Jurkat, Clone E6-1 (cell line): ENCODE measurements around the gene RCSD1.

Source experiments
- DNase-seq: peaks from one replicate; pipeline ENCODE4 v3.0.0-alpha.2; 2011; ENCODE audit warnings: low read depth, low spot score
- H3K4me3 ChIP-seq: 2 replicates; pipeline ENCODE4 v1.5.1; 2011; ENCODE audit warnings: mild to moderate bottlenecking, low read length, control low read depth, moderate library complexity

RCSD1 gene

DNA sequence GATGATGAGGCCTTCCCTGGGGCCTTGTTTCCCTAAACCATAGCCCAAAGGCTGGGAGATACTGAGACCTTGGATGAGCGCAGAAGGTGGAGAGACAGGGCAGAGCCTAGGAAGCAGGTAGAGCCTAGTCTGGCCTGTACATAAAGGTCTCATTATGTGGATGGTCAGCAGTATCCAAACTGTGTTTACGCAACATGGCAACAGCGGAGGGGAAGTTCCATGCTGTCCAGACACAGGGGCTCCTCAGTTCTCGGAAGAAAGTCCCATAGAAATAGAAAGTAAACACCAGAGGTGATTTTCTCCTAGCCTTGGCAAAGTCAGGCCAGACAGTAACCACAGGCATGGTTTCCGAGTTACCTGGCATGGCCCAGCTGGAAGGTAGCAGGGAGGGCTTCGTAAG is 49.7 kb downstream of the RCSD1 start:
- no peak overlapping the region for H3K4me3 ChIP-seq
- no peak for DNase-seq

DNA sequence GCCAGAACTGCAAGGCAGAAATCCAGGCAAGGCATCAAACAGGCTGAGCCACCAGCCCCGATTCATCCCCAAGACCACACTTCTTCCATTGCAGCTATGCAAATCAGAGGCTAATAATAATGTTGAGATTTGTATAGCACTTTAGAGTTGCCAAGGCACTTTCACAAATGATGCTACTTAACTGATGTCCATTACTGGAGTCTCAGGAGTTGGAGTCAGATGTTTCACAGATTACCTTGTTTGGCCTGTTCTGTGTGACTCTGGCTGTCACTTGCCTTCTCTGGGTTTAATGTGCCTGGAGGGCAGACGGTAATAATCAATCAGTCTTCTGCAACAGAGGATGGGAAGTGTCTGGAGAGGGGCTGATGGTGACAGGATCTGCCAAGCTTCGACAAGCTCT is 51.0 kb downstream of the RCSD1 start:
- no peak for DNase-seq
- no peak overlapping the region for H3K4me3 ChIP-seq

DNA sequence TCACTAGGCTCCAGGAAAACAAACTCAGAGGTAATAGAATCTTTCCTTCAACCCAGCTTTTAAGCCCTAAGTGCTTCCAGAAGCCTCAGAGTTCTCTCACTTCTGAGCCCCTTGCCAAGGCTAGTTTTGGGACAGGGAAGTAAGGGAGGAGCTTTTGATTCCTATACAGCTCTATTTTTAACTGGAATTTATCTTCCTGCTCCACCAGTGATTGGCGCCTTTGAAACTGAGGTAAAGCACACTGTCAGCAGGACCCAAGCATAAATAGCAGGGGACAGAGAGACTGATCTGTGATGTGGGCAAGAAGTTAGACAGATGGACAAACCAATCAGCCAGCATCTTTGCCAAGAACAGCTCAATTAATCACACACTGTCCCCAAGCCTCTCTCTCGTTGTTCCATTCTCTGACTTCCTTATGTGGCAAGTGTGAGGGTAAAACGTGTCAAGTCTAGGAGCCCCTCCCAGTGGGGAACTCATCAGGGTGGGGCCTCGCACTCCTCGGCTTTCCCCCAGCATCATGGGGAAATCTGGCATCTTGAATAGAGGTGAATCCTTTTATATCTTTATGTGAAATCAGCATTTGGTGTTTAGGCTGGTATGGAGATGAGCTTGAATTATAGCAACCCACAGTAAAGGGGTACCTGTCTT is 51.5 kb downstream of the RCSD1 start:
- H3K4me3 ChIP-seq = no peak overlapping the region
- no peak for DNase-seq

- no peak for DNase-seq
Measured at GRCh38 chr1:167683226-167683625, 53.2 kb downstream of the RCSD1 start.

DNA sequence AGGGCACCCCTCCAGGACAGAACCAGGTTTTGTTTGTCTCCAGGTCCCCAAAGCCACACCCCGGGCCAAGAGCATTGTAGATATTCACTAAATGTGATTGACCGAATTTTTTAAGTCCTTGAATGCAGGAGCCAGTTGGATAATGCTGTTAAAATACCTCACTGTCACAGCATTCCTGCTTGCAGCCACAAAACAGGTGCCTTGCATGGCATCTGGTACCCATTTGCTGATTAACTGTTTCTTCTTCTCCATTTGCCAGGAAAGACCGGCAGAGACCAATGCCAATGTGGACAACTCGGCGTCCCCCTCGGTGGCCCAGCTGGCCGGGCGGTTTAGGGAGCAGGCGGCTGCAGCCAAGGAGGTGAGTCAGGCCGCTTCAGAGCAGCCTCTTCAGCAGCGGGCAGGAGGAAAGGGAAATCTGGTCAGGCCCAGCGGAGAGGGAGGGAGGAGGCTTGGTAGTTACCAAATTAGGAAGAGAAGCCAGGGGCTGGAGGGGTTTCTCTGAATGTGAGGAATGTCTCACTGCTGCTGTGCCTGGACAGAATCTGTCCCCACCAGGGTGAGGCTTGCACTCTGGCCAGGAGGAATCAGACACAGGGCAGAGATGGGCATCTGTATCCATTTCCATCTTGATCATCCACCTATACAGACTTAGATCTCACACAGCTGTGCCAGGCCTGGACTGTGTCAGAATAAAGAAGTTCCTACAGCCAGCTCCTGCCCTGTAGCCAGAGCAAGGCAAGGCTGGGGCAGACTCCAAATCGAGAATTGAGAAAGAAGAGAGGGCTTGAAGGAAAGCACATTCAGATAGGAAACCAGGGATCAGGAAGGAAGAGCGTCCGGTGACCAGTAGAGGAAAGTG is 53.8 kb downstream of the RCSD1 start:
- DNase-seq = no peak
- H3K4me3 ChIP-seq = no peak overlapping the region

More at GRCh38 chr1:167683226-167683625, 53.2 kb downstream of the RCSD1 start:
- H3K4me3 ChIP-seq = no peak overlapping the region

- no peak for DNase-seq
- H3K4me3 ChIP-seq = no peak overlapping the region
Measured at GRCh38 chr1:167685844-167686243, 55.8 kb downstream of the RCSD1 start.

GRCh38 chr1:167687919-167688519 is 58.0 kb downstream of the RCSD1 start:
- H3K4me3 ChIP-seq = no peak overlapping the region
- DNase-seq = peak; percentile 83

DNA sequence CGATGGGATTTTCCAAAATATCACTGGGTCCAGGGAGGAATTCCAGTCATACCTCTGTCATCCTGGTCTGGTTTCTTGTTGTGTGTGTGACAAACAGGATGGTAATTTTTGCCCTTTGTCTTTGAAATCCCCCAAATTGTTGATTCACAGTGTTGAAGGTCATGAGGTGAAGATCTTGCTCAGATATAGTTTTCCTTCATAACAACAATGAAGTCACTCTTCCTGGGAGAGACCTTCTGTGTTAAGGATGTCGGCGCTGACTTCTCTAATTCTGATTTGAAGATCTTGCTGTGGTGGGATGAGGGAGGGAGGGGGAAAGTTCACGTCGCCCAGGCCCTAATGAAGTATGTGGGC is 59.5 kb downstream of the RCSD1 start:
- H3K4me3 ChIP-seq = no peak overlapping the region
- DNase-seq = no peak

DNA sequence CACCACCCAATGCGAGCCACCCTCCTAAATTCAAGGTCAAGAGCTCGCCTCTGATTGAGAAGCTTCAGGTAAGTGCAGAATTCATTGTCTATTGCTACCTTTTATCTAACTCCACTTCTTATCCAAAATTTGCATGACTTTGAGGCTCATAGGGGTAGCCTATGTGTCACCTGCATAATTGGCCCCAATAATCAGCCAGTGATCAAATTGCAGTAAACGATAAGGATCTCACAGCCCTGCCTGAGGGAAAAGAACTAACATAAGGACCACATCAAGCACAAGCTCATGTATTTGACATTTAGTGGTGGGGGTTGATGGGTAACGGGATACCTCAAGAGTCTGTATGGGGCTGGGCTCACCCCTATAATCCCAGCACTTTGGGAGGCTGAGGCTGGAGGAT is 60.0 kb downstream of the RCSD1 start:
- no peak overlapping the region for H3K4me3 ChIP-seq
- DNase-seq = no peak

- H3K4me3 ChIP-seq = no peak overlapping the region
- DNase-seq = no peak
Measured at GRCh38 chr1:167693425-167694045, 63.5 kb downstream of the RCSD1 start.

- H3K4me3 ChIP-seq = no peak overlapping the region
- no peak for DNase-seq
Measured at GRCh38 chr1:167694691-167695090, 64.7 kb downstream of the RCSD1 start.

DNA sequence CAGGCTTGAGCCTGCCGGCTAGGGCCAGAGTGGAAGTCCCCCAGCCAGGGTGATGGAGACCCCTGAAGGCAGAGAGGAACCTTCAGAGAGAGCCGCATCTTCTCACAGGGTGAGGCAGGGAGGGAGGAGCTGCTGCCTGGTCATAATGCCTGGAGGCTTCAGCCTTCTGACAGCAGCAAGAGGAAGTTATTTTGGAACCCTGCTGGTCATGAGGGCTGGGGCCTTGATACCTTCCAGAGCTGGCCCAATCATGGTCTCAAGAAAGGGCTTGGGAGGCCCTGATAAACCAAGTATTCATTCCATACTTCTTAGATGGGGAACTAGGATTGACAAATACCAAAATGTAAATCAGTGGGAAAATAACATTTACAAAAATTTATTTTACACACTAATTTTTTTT is 65.1 kb downstream of the RCSD1 start:
- no peak for DNase-seq
- H3K4me3 ChIP-seq = no peak overlapping the region

DNA sequence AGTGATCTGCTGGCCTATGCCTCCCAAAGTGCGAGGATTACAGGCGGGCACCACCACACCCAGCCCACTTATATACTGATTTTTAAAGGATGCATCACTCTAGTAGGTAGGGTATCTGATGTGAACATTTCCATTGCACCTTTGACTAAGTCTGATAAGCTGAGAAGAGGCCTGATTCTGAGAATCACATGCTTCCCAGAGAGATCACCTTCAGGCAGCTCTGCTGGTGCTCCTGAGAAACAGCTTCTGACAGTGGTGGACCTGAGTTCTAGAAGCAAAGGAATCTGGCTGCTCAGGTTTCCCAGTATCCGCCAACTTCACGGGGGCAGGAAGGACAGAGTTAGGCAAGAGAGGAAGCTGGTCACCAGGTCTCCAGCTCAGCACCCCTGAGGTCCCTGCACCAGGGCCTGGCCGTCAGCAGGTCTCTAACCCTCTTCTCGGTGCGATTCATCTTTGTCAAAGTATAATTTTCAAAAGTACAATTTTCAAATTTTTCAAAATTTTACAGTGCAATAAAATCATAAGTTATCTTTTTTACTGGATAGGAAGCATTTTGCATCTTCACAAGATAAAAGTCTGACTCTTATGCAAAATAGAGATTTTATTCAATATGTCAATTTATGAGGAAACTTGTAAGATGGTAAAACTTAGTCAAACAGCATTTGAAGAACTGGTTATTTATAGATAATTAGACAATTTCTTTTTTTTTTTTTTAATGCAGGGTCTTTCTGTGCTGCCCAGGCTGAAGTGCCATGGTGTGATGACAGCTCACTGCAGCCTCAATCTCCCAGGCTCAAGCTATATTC is 65.9 kb downstream of the RCSD1 start:
- no peak overlapping the region for H3K4me3 ChIP-seq
- no peak for DNase-seq

DNA sequence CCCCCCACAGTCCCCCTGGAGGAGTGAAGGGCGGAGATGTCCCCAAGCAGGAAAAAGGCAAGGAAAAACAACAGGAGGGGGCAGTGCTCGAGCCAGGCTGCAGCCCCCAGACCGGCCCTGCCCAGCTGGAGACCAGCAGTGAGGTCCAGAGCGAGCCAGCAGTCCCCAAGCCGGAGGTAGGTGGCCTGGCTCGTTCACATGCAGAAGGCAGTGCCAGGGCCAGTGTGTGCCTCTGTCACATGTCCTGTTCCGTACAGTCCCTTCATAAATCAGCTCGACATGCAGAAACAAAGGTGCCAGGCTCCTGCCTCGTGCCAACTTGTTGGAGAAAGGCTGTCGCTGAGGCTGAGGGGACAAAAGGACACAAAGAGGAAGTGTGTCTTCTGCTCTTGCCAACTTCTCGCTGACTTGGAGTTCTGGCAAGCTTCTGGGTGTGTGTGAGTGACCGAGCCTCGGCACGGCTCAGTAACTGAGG is 67.7 kb downstream of the RCSD1 start:
- H3K4me3 ChIP-seq = no peak overlapping the region
- no peak for DNase-seq

DNA sequence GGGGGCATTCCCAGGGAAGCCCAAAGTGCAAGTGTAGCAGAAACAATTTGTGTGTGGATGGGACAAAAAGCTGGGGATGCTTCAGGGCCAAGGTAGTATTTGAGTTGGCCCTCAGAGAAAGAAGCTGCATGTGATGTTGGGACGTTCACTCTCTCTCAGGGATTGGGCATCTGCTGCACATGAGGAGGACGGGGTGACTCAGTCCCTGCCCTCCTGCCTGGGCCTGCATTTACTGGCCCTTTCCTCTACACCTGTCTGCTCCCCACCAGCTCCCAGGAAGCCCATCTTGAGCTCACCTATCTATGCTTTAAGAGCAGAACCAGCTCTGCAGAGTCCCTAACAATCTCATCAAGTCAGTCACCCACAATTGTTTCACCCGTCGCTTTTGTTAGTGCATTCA is 68.3 kb downstream of the RCSD1 start:
- no peak overlapping the region for H3K4me3 ChIP-seq
- DNase-seq = no peak

- no peak overlapping the region for H3K4me3 ChIP-seq
- no peak for DNase-seq
Measured at GRCh38 chr1:167701510-167701909, 71.5 kb downstream of the RCSD1 start.

DNA sequence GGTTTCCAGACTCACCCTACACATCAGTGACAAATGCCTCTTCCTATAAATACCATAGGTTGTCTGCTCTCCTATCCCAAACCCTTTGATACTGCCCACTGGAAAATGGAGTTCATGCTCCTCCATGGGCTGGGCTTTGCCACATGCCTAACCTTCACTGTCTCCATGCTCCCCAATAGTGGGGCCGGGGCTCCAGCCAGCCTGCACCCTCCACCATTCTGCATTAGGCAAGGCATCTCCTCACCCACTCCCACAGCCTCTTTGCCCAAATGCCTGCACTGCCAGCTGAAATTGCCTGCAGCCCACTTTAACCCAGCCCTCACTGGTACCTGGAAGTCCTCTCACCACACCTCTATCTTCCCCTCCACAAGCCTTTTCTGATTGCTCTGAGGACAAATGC is 73.5 kb downstream of the RCSD1 start:
- DNase-seq = no peak
- H3K4me3 ChIP-seq = no peak overlapping the region

- no peak overlapping the region for H3K4me3 ChIP-seq
- no peak for DNase-seq
Measured at GRCh38 chr1:167704715-167705114, 74.7 kb downstream of the RCSD1 start.

- H3K4me3 ChIP-seq = no peak overlapping the region
- DNase-seq = no peak
Measured at GRCh38 chr1:167705250-167705649, 75.2 kb downstream of the RCSD1 start.
